KMS-11 (cell line): Measurements from ENCODE around the gene FOXO1.

Experiments
- H2AFZ ChIP-seq: fragments of 200-600 bp; sonication (generic); 2 replicates; pipeline ENCODE4 v1.6.1; 2016; ENCODE audit warnings: antibody characterized with exemption, mixed run types, low read depth
- H3K27ac ChIP-seq: fragments of 200-600 bp; sonication (generic); 2 replicates; pipeline ENCODE4 v1.6.1; 2016; ENCODE audit warnings: mild to moderate bottlenecking, mixed run types
- H3K27me3 ChIP-seq: fragments of 200-600 bp; sonication (generic); 2 replicates; pipeline ENCODE4 v1.6.1; 2017; ENCODE audit warnings: mild to moderate bottlenecking, low read depth, mixed run types, moderate library complexity; ENCODE audit not compliant: insufficient read depth
- H3K36me3 ChIP-seq: fragments of 200-600 bp; sonication (generic); 2 replicates; pipeline ENCODE4 v1.6.1; 2017; ENCODE audit warnings: mild to moderate bottlenecking, mixed run types; ENCODE audit not compliant: insufficient read depth
- H3K4me1 ChIP-seq: fragments of 200-600 bp; sonication (generic); 2 replicates; pipeline ENCODE4 v1.6.1; 2016; ENCODE audit warnings: mild to moderate bottlenecking, low read depth, mixed run types; ENCODE audit not compliant: poor library complexity, severe bottlenecking
- H3K4me2 ChIP-seq: fragments of 200-600 bp; sonication (generic); 2 replicates; pipeline ENCODE4 v1.7.0; 2016; ENCODE audit warnings: mild to moderate bottlenecking, mixed run types
- H3K4me3 ChIP-seq: fragments of 200-600 bp; sonication (generic); IDR thresholded peaks from 2 replicates; pipeline ENCODE4 v1.6.1; 2017; ENCODE audit warnings: low read depth, low read length, mixed read lengths; ENCODE audit not compliant: insufficient read depth
- H3K79me2 ChIP-seq: fragments of 200-600 bp; sonication (generic); 2 replicates; pipeline ENCODE4 v1.6.1; 2016; ENCODE audit warnings: low read depth, mixed run types; ENCODE audit not compliant: insufficient read depth
- H3K9ac ChIP-seq: fragments of 200-600 bp; sonication (generic); 2 replicates; pipeline ENCODE4 v1.6.1; 2016; ENCODE audit warnings: mild to moderate bottlenecking, mixed run types
- H4K20me1 ChIP-seq: fragments of 200-600 bp; sonication (generic); 2 replicates; pipeline ENCODE4 v1.6.1; 2016; ENCODE audit warnings: mild to moderate bottlenecking, mixed run types; ENCODE audit not compliant: insufficient read depth
- TF ChIP-seq, protein P1 (sequence below): fragments of 200-600 bp; sonication (generic); conservative IDR thresholded peaks from 2 replicates; pipeline ENCODE4 v1.6.1; 2017; ENCODE audit warnings: low read depth, mild to moderate bottlenecking, antibody characterized with exemption, low read length, moderate library complexity, mixed read lengths

FOXO1 gene

DNA sequence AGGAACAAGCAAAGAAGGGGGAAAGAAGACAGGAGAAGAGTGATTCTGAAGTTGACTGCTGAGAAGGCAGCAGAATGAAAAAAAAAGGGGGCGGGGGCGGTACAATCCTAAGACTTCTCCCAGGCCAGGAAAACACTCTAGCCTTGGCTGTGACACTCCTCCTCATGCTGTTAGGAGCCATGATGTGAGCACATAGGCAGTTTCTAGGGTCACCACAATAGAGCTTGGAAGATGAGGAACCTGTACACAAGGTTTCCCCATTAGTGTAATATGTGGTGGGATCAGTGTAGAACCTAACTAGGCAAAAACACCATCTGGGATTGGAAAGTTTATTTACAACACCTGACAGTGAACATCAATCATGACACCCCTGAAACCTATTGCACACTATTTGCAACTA lies 86.9 kb downstream of the FOXO1 start:
- Histone ChIP-seq H3K79me2 (peaks cover 35% of the 10 kb centered on the region), H3K4me3 (no peak overlapping the region), H3K36me3 (no peaks in the 10 kb centered on the region), H3K4me1 (peaks cover 5% of the 10 kb centered on the region), H2AFZ (no peak overlapping the region), H3K27me3 (no peaks in the 10 kb centered on the region), H3K27ac (no peak overlapping the region), H4K20me1 (no peaks in the 10 kb centered on the region), H3K9ac (no peak overlapping the region), H3K4me2 (no peak overlapping the region)
- TF ChIP-seq, protein P1, sequence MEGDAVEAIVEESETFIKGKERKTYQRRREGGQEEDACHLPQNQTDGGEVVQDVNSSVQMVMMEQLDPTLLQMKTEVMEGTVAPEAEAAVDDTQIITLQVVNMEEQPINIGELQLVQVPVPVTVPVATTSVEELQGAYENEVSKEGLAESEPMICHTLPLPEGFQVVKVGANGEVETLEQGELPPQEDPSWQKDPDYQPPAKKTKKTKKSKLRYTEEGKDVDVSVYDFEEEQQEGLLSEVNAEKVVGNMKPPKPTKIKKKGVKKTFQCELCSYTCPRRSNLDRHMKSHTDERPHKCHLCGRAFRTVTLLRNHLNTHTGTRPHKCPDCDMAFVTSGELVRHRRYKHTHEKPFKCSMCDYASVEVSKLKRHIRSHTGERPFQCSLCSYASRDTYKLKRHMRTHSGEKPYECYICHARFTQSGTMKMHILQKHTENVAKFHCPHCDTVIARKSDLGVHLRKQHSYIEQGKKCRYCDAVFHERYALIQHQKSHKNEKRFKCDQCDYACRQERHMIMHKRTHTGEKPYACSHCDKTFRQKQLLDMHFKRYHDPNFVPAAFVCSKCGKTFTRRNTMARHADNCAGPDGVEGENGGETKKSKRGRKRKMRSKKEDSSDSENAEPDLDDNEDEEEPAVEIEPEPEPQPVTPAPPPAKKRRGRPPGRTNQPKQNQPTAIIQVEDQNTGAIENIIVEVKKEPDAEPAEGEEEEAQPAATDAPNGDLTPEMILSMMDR = no peak

DNA sequence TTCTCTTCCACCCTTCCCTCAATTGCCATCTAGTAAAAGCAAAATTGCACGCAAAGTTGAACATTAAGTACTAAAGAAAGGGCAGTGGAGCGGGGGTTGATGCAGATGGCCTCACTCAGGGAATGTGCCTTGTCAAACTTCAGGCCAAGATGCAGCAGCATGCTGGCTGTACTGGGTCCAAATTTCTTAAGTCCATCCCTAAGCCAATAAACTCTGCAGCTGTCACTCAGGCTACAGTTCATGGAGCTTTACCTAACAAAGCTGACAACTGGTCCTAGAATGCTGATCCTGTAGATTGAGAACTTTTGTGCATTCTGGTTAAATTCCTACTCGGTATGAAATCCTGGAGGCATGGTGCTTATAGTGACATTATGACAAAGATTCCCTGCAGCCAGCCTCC lies 88.4 kb downstream of the FOXO1 start:
- TF ChIP-seq, protein P1 = no peak

DNA sequence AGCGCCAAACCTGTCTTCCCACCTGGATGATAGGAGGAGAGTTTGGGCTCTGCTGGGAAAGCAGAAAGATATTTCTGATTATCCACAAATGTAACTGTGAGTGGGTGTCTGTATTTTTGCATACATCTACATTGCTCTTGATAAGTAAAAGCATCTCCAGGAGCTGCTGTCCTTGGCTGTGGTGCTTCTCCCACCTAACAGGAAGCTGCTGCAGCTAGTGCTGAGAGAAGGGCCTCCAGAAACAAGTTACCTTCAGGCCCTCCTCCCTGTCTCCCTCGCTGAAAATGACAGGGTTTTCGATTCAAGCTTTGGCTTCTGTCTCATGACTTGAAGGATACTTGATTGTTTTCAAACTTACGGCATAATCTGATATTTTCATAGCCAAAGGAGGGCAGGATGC lies 90.1 kb downstream of the FOXO1 start:
- Histone ChIP-seq H3K36me3 (no peaks in the 10 kb centered on the region), H4K20me1 (no peaks in the 10 kb centered on the region), H2AFZ (no peak overlapping the region), H3K4me1 (peaks cover 20% of the 10 kb centered on the region), H3K79me2 (peaks cover 39% of the 10 kb centered on the region), H3K27me3 (no peaks in the 10 kb centered on the region), H3K4me3 (no peak overlapping the region), H3K4me2 (no peak overlapping the region), H3K9ac (no peak overlapping the region), H3K27ac (no peak overlapping the region)
- TF ChIP-seq, protein P1 = no peak

More for the DNA sequence above, 88.4 kb downstream of the FOXO1 start:
- Histone ChIP-seq H3K27me3 (no peaks in the 10 kb centered on the region), H2AFZ (no peak overlapping the region), H3K27ac (no peak overlapping the region), H3K36me3 (no peaks in the 10 kb centered on the region), H3K9ac (no peak overlapping the region), H3K4me2 (no peak overlapping the region), H3K4me3 (no peak overlapping the region), H3K79me2 (peaks cover 46% of the 10 kb centered on the region), H4K20me1 (no peaks in the 10 kb centered on the region), H3K4me1 (peaks cover 20% of the 10 kb centered on the region)

DNA sequence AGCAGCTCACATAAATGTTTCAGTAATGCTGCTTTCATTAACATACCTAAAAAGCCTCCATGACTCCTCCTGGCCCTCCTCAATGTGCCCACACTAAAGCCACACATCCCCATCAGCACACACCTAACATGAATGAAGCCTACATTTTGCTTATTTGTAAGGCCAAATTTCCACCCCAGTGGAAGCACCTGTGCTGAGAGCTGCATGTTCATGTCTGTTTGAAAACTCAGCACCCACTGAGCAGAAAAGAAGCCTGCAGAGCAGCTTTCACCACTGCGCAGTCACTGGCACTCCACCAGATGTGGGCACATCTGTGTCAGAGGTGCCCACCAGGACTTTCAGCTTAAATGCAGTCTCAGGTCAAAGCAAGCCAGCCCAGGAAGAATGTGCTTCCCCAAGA lies 93.5 kb downstream of the FOXO1 start:
- H3K36me3 ChIP-seq = no peaks in the 10 kb centered on the region
- H3K9ac ChIP-seq = no peak overlapping the region
- H4K20me1 ChIP-seq = peaks cover 8% of the 10 kb centered on the region; the same call in 1 of the 2 replicates
- H3K27me3 ChIP-seq = no peaks in the 10 kb centered on the region
- no peak overlapping the region for H3K4me3 ChIP-seq
- H3K4me1 ChIP-seq = peaks cover 20% of the 10 kb centered on the region
- peaks cover 35% of the 10 kb centered on the region; the same call in 1 of the 2 replicates for H3K79me2 ChIP-seq
- H3K4me2 ChIP-seq = no peak overlapping the region
- no peak overlapping the region for H3K27ac ChIP-seq
- TF ChIP-seq, protein P1 = no peak
- no peak overlapping the region for H2AFZ ChIP-seq
